WTC11 (cell line): ENCODE measurements around the gene CACNA2D3.

ENCODE experiments used
- ATF2 ChIP-seq: sonication (generic); formaldehyde crosslinking; IDR thresholded peaks from 2 replicates; pipeline ENCODE4 v1.8.1; 2022; ENCODE audit warnings: low read depth, missing genetic modification reagents, borderline replicate concordance
- CTCF ChIP-seq: fragments of 200-600 bp; IDR thresholded peaks from 2 replicates; pipeline ENCODE4 v1.8.0; 2022; ENCODE audit warnings: antibody characterized with exemption
- ESRRA ChIP-seq: sonication (generic); formaldehyde crosslinking; IDR thresholded peaks from 2 replicates; pipeline ENCODE4 v1.8.1; 2022; ENCODE audit warnings: mild to moderate bottlenecking, missing genetic modification reagents, borderline replicate concordance
- ETV6 ChIP-seq: sonication (generic); formaldehyde crosslinking; IDR thresholded peaks from 2 replicates; pipeline ENCODE4 v1.8.1; 2022; ENCODE audit warnings: mild to moderate bottlenecking, missing genetic modification reagents
- FOXP4 ChIP-seq: sonication (generic); formaldehyde crosslinking; IDR thresholded peaks from 2 replicates; pipeline ENCODE4 v1.8.0; 2022; ENCODE audit warnings: mild to moderate bottlenecking, missing genetic modification reagents
- HMGXB4 ChIP-seq: sonication (generic); formaldehyde crosslinking; IDR thresholded peaks from 2 replicates; pipeline ENCODE4 v1.8.1; 2023; ENCODE audit warnings: mild to moderate bottlenecking, moderate library complexity, missing genetic modification reagents
- JUN ChIP-seq: sonication (generic); formaldehyde crosslinking; IDR thresholded peaks from 2 replicates; pipeline ENCODE4 v1.8.0; 2023; ENCODE audit warnings: mild to moderate bottlenecking, missing genetic modification reagents
- NFATC4 ChIP-seq: fragments of 250-450 bp; sonication (Bioruptor Pico); IDR thresholded peaks from 2 replicates; pipeline ENCODE4 v1.9.0; 2021; ENCODE audit warnings: mild to moderate bottlenecking
- SP1 ChIP-seq: sonication (generic); formaldehyde crosslinking; conservative IDR thresholded peaks from 2 replicates; pipeline ENCODE4 v1.8.1; 2022; ENCODE audit warnings: missing genetic modification reagents
- TP53 ChIP-seq: sonication (generic); formaldehyde crosslinking; IDR thresholded peaks from 2 replicates; pipeline ENCODE4 v1.8.1; 2023; ENCODE audit warnings: mild to moderate bottlenecking, missing genetic modification reagents
- ZNF416 ChIP-seq: fragments of 250-450 bp; sonication (Bioruptor Pico); IDR thresholded peaks from 2 replicates; pipeline ENCODE4 v1.9.0; 2021; ENCODE audit warnings: mild to moderate bottlenecking, inconsistent platforms

GRCh38 chr3:54914180-54914579 lies 791.8 kb downstream of the CACNA2D3 start:
- TF ChIP-seq CTCF (no peak), JUN (CRISPR knock-in tag) (no peak), HMGXB4 (CRISPR knock-in tag) (no peak), NFATC4 (CRISPR knock-in tag) (no peak), TP53 (no peak), FOXP4 (CRISPR knock-in tag) (no peak), ESRRA (no peak), ZNF416 (CRISPR knock-in tag) (no peak), ETV6 (CRISPR knock-in tag) (no peak), ATF2 (no peak), SP1 (no peak)
